OCI-LY7 (cell line): ENCODE results near the gene XK. TPM values are rescaled to one million over a fixed set of nuclear protein-coding genes. Genes with fewer than 3 reads are reported as not detected.

ENCODE experiments used
- BruUV-seq: library from RNA; stranded (reverse); fragments of 400-500 nt; replicated peaks from 2 replicates; lab custom pipeline; 2021; lab: Mats Ljungman, UMichigan
- CTCF ChIA-PET: fragments of 300-600 bp; sonication (Branson Sonifier 250); formaldehyde crosslinking; loops from one replicate; lab custom pipeline; 2022; ENCODE audit warnings: antibody characterized with exemption; ENCODE audit not compliant: unreplicated experiment; lab: Charles Lee
- POLR2A ChIA-PET: fragments of 300-600 bp; sonication (Branson Sonifier 250); formaldehyde crosslinking; loops from one replicate; lab custom pipeline; 2022; ENCODE audit warnings: antibody characterized with exemption; lab: Charles Lee
- DNase-seq: peaks from one replicate; pipeline ENCODE4 v3.0.0-alpha.2; 2015; ENCODE audit warnings: low spot score
- H2AFZ ChIP-seq: fragments of 200-600 bp; sonication (generic), shearing (Covaris generic); 2 replicates; pipeline ENCODE4 v1.6.1; 2014; ENCODE audit warnings: mild to moderate bottlenecking, antibody characterized with exemption, low read length, moderate library complexity
- H3K27ac ChIP-seq: fragments of 200-600 bp; sonication (generic); 2 replicates; pipeline ENCODE4 v1.5.1; 2014; ENCODE audit warnings: mixed run types, low read depth, mild to moderate bottlenecking, moderate library complexity, low read length, inconsistent platforms; ENCODE audit not compliant: poor library complexity, severe bottlenecking
- H3K36me3 ChIP-seq: fragments of 200-600 bp; sonication (generic); 2 replicates; pipeline ENCODE4 v1.6.1; 2014; ENCODE audit warnings: mild to moderate bottlenecking, antibody characterized with exemption, low read length, moderate library complexity, mixed read lengths; ENCODE audit not compliant: insufficient read depth
- H3K4me1 ChIP-seq: fragments of 200-600 bp; sonication (generic); 2 replicates; pipeline ENCODE4 v1.5.1; 2014; ENCODE audit warnings: mild to moderate bottlenecking, low read length; ENCODE audit not compliant: insufficient read depth, poor library complexity, severe bottlenecking
- H3K4me2 ChIP-seq: fragments of 200-600 bp; sonication (generic); 2 replicates; pipeline ENCODE4 v1.6.1; 2014; ENCODE audit warnings: mild to moderate bottlenecking, low read length
- H3K4me3 ChIP-seq: fragments of 200-600 bp; sonication (generic); 2 replicates; pipeline ENCODE4 v1.5.1; 2014; ENCODE audit warnings: mild to moderate bottlenecking, low read depth, low read length; ENCODE audit not compliant: poor library complexity, severe bottlenecking
- H3K79me2 ChIP-seq: fragments of 200-600 bp; sonication (generic); 2 replicates; pipeline ENCODE4 v1.6.1; 2016; ENCODE audit warnings: low read depth, mild to moderate bottlenecking, low read length, moderate library complexity, mixed read lengths; ENCODE audit not compliant: insufficient read depth
- H3K9me2 ChIP-seq: fragments of 200-600 bp; sonication (generic); 2 replicates; pipeline ENCODE4 v1.6.1; 2016; ENCODE audit warnings: mild to moderate bottlenecking, low read length, mixed read lengths; ENCODE audit not compliant: insufficient read depth
- H3K9me3 ChIP-seq: fragments of 200-600 bp; sonication (generic); 2 replicates; pipeline ENCODE4 v1.6.1; 2014; ENCODE audit warnings: mild to moderate bottlenecking, mixed run types, low read length, mixed read lengths
- H4K20me1 ChIP-seq: fragments of 200-600 bp; sonication (generic); 2 replicates; pipeline ENCODE4 v1.6.1; 2014; ENCODE audit warnings: mild to moderate bottlenecking, antibody characterized with exemption, low read length, moderate library complexity, mixed read lengths; ENCODE audit not compliant: insufficient read depth
- CTCF ChIP-seq: fragments of 200-600 bp; sonication (generic); conservative IDR thresholded peaks from 2 replicates; pipeline ENCODE4 v1.5.1; 2014; ENCODE audit warnings: mild to moderate bottlenecking, antibody characterized with exemption, low read length, moderate library complexity, mixed read lengths
- EZH2phosphoT487 ChIP-seq: fragments of 200-600 bp; sonication (generic); IDR thresholded peaks from 2 replicates; pipeline ENCODE4 v1.6.1; 2018; ENCODE audit warnings: low read depth, borderline replicate concordance, mild to moderate bottlenecking, mixed run types, antibody characterized with exemption, low read length, moderate library complexity, mixed read lengths
- intact Hi-C: fragments of 100-400 bp; cut with micrococcal nuclease; formaldehyde crosslinking; loops from one replicate; pipeline ENCODE4 v1.10.0; 2022; ENCODE audit not compliant: unreplicated experiment
- total RNA-seq, 2 experiments: library from RNA; depleted of rRNA in 1 of 2; stranded (reverse); fragments of >200 nt in 1 of 2; shearing (Covaris generic) in 1 of 2; gene quantifications; 2 replicates each; pipeline ENCODE4 v1.2.3, GENCODE V29; 2014 to 2022

XK gene
- total RNA-seq, 2 experiments from 2014 or later, result 0.70 TPM; not detected in 1

GRCh38 chrX:37717708-37718107, 32.1 kb downstream of the XK start:
- intact Hi-C loops, result no loop called here
- Histone ChIP-seq H3K4me1 (no peaks in the 10 kb centered on the region), H3K4me3 (no peak overlapping the region), H4K20me1 (no peaks in the 10 kb centered on the region), H3K9me3 (no peaks in the 10 kb centered on the region), H3K27ac (no peak overlapping the region), H3K79me2 (no peaks in the 10 kb centered on the region), H3K36me3 (no peaks in the 10 kb centered on the region), H3K4me2 (no peak overlapping the region), H2AFZ (no peak overlapping the region), H3K9me2 (no peaks in the 10 kb centered on the region)
- TF ChIP-seq CTCF, result no peak
- TF ChIP-seq EZH2phosphoT487, result no peak
- no TSS peak for BruUV-seq
- POLR2A ChIA-PET, result interaction anchor here (0.9 kb wide), 1 partner anchor 28 kb away, joined by 3 read pairs; no protein-coding TSS in a partner anchor
- CTCF ChIA-PET, result no interaction called here
- no peak for DNase-seq

- Histone ChIP-seq H3K4me1 (no peaks in the 10 kb centered on the region), H3K9me2 (no peaks in the 10 kb centered on the region), H4K20me1 (no peaks in the 10 kb centered on the region), H3K4me2 (no peak overlapping the region), H3K9me3 (no peaks in the 10 kb centered on the region), H2AFZ (no peak overlapping the region), H3K36me3 (no peaks in the 10 kb centered on the region), H3K4me3 (no peak overlapping the region), H3K27ac (no peak overlapping the region), H3K79me2 (no peaks in the 10 kb centered on the region)
- DNase-seq, result no peak
- TF ChIP-seq EZH2phosphoT487 (no peak), CTCF (no peak)
- BruUV-seq, result no TSS peak
- POLR2A ChIA-PET, result interaction anchor here (0.7 kb wide), 1 partner anchor 86 kb away, joined by 3 read pairs; no protein-coding TSS in a partner anchor
- intact Hi-C loops, result no loop called here
- CTCF ChIA-PET, result no interaction called here
Observed at GRCh38 chrX:37722595-37722994, 37.0 kb downstream of the XK start.

GRCh38 chrX:37726346-37726745, 40.8 kb downstream of the XK start:
- no peak for DNase-seq
- H3K4me2 ChIP-seq, result no peak overlapping the region
- H4K20me1 ChIP-seq, result no peaks in the 10 kb centered on the region
- BruUV-seq, result no TSS peak
- intact Hi-C loops, result no loop called here
- H3K79me2 ChIP-seq, result no peaks in the 10 kb centered on the region
- no peaks in the 10 kb centered on the region for H3K9me2 ChIP-seq
- ChIA-PET CTCF (no interaction called here), POLR2A (no interaction called here)
- TF ChIP-seq EZH2phosphoT487 (no peak), CTCF (no peak)
- H3K4me1 ChIP-seq, result no peaks in the 10 kb centered on the region
- H3K9me3 ChIP-seq, result no peaks in the 10 kb centered on the region
- H3K36me3 ChIP-seq, result no peaks in the 10 kb centered on the region
- H2AFZ ChIP-seq, result no peak overlapping the region
- no peak overlapping the region for H3K27ac ChIP-seq
- no peak overlapping the region for H3K4me3 ChIP-seq
